HG03442 (cell line): ENCODE results near the gene LLGL2.
"Not testable (repeated sequence)": the region's sequence is repeated elsewhere in the genome, so short reads cannot be mapped to it uniquely, and the experiment has no call there.

Source experiments
- ATAC-seq: cut with Tn5 transposase; IDR thresholded peaks from one replicate; pipeline ENCODE4 v1.9.1; 2021; ENCODE audit warnings: mild to moderate bottlenecking, moderate library complexity; ENCODE audit not compliant: unreplicated experiment

The LLGL2 gene

DNA sequence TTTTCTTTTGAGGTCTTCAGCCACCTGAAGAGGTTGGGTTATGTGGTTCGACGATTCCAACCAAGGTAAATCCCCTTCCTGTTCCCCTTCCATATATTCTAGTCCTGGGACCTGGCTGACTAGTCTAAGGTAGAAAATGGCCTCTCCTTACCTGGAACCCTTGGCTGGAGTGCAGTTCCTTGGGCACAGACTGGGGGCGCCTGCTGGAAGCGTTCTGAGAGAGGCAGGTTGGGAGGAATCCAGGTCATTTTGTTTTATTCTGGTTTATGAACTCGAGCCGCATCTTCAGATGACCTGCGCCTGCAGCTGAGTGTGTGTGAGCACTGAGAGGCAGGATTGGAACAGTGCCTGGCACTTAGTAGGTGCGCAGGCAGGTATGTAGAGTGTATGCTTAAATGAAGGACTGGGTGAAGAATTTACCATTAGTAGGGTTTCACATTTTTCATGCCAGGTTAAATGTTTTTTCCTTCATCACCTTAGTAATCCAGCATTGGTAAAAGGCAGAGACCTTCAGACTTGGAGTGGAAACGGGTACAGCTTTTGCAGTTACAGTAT, 6.4 kb upstream of the LLGL2 start:
- no peak for ATAC-seq

DNA sequence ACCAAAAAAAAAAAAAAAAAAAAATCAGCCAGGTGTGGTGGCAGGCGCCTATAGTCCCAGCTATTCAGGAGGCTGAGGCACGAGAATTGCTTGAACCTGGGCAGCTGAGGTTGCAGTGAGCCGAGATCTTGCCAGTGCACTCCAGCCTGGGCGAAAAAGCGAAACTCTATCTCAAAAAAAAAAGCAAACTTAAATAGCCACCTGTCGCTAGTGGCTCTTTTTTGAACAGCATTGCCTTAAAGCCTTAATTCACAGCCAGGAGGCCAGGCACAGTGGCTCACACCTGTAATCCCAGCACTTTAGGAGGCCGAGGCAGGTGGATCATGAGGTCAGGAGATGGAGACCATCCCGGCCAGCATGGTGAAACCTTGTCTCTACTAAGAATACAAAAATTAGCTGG, 5.1 kb upstream of the LLGL2 start:
- not testable (repeated sequence) for ATAC-seq

DNA sequence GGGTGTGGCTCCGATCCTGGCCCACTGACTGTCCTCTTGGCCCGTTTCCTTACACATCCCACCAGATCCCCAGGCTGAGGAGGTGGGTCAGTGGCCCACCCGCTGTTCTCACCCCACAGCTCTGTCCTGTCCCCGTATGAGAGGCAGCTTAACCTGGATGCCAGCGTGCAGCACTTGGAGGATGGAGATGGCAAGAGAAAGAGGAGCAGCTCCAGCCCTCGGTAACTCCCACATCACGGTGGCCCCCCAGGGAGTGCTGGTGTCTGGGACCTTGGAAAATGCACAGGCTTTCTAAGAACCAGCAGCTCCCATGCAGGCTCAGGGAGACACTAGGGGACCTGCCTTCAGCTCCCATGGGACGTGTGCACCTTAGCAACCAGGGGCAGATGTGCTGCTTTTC, 4.2 kb upstream of the LLGL2 start:
- ATAC-seq: no peak

DNA sequence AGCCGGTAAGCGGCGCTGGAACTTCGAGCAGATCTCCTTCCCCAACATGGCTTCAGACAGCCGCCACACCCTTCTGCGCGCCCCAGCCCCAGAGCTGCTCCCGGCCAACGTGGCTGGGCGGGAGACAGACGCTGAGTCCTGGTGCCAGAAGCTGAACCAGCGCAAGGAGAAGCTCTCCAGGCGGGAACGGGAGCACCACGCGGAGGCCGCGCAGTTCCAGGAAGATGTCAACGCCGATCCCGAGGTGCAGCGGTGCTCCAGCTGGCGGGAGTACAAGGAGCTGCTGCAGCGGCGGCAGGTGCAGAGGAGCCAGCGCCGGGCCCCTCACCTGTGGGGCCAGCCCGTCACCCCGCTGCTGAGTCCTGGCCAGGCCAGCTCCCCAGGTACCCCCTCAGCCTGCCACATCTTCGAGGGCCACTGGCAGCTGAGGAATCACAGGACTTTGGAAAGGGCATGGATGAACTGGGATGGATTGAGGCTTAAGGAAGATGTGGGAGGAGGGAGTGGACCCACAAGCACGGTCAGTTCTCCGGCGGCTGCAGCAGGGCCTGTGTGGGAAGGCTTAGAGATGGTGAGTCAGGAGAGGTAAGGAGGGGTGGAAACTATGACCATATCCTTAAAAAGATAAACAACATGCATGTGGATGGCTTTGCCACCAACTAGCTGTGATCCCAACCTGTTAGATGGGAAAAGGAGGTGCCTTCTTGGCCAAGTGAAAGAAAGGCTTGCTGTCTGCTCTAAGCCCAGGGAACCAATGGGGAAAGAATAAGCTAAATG, 3.4 kb upstream of the LLGL2 start:
- no peak for ATAC-seq

DNA sequence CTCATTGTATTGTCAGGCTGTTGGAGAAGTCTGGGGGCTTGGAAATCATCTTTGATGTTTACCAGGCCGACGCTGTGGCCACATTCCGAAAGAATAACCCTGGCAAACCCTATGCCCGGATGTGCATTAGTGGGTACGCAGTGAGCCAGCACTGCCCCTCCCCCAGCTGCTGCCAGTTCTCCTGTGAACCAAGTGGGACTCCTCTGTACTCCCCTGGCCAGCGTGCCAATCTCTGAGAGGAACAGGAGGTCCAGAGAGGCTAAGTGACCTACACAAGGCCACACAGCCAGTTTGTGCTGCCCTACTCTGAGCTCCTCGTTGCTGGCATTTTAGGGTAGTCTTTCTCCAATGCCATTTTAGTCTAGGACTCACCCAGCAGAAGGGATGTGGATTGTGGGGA, 1.9 kb upstream of the LLGL2 start:
- no peak for ATAC-seq

DNA sequence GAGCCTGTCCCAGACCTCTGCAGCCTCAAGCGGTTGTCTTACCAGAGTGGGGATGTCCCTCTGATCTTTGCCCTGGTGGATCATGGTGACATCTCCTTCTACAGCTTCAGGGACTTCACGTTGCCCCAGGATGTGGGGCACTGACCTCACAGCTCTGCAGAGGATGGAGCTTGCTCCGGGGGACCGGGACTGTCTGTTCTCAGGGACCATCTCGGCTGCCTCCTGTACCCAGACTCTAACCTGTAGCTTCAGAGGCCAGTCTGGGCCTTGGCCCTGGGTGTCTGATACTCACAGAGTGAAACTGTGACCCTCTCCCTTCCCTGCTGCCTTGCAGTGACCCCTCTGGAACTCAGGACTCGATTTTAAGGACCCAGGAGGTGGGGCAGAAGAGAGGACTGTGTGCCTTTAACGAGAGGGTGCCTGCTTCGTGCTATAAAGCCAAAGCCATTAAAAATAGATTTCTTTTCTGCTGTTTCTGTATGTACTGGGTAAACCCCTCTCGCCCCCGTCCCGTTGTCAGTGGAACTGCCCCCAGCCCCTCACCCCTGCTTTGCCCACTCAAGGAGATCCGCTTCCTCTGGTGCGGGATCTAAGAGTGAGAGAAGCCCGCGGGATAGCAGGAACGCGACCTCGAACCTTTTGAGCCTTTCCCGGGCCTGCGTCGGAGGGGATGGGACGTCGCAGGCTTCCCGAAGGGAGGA, 1.1 kb upstream of the LLGL2 start:
- ATAC-seq: no peak

DNA sequence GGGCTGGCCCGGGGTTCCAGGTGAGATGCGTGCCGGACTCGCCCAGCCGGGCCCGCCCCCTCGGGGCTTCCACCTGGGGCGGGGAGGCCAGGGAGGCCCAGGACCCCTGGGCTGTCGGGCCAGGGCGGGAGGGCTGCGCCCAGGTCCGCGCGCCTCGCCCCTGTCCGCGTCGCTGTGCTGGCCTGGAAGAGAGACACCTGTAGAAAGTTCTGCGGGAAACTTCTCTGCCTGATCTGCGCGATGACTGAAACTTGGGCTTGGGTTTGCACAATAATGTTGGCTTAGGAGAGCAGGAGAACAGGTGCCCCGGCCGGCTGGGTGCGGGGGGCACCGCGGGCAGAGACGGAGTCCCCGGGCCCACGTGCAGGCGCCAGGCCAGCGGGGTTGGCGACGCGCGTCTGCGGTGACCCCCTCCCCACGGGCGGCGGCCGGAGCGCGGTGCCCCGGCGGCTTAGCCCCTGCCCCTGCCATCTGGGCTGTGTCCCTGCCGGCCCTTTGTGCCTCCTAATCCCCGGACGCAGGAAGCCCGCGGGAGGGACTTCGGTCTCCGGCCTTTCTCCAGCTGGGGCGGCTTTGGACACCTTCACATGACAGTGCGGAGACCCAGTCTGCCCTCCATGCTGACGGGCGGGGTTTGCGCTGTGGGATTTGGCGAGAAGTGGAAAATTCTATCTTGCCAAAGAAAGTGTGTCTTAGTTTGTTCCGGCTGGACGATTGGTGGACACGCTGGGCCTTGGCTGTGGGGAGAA, 483 bp downstream of the LLGL2 start:
- no peak for ATAC-seq

DNA sequence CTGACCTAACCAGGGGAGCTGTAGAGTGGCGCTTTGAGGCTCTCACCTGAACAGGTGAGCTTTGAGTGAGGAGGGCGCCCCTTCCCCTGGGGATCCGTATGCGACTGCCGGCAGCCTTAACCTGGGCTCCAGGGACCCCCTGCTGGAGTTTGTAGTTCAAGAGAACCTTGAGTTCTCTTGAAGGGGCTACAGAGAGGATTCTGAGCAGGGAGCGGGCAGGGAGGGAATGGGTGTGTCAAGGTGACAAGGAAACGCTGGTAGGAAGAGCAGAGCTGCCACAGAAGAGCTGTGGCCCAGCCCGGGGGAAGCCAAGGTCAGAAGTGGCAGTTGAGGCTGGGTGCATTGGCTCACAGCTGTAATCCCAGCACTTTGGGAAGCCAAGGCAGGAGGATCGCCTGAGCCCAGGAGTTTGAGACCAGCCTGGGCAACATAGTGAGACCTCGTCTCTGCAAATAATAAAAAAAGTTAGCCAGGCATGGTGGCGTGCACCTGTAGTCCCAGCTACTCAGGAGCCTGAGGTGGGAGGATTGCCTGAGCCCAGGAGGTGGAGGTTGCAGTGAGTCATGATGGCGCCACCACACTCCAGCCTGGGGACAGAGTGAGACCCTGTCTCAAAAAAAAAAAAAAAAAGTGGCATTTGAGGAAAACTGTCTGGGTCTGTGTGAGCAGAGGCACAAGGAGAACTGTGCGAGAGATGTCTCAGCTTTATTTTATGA, 1.2 kb downstream of the LLGL2 start:
- no peak for ATAC-seq

DNA sequence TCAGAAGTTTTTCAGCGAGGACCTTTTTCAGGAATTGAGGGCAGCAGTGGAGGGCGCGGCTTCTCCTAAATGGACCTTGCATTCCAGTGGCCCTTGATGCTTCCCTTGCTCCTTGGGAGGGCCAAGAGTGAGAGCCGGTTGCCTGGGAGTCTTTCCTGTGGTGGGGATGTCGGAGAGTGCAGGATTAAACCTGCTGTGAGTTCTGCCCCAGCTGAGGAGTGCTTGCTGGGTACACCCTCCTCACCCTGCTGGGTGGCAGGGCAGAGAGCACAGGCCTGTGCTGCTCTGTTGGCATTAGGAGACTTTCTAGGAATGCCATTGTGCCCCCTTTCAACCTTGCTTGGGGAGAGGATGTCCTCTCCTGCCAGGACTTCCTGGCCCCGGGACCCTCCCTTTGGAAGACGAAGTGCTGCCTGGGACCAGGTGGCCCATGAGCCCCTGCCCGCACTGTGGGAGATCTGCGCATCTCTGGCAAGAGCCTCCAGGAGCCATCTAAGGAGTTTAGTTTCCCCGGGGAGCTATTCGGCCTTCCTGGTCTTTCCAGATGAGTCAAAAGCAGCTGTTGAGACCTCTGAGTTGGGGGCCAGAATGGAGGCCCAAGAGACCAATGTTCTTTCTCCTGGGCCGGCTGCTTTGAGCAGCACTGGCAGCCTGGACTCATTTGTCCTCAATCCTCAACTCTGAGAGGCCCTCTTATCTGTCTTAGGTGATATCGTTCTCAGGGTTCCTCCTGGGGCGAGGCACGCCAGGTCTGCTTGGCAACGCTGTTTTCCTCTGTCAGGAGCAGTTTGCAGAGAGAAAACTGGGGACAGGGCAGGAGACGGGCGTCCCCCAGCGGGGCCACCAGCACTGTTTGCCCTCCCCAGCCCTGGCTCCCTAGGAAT, 5.6 kb downstream of the LLGL2 start:
- ATAC-seq: no peak

DNA sequence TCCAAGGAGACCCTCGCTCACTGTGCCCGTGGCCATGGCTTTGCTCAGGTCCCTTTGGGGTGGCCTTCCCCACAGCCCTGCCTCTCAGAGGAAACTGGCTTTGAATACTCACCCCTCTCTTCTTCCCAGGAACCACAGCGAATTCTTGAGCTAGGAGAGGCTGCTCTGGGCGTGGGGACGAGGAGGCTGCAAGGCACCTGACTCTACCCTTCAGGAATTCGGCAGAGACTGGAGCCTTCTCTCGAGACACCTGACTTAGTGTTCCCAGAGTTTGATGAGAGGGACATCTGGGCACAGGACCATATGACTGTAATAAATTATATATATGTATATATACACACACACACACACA, 6.2 kb downstream of the LLGL2 start:
- ATAC-seq: no peak

DNA sequence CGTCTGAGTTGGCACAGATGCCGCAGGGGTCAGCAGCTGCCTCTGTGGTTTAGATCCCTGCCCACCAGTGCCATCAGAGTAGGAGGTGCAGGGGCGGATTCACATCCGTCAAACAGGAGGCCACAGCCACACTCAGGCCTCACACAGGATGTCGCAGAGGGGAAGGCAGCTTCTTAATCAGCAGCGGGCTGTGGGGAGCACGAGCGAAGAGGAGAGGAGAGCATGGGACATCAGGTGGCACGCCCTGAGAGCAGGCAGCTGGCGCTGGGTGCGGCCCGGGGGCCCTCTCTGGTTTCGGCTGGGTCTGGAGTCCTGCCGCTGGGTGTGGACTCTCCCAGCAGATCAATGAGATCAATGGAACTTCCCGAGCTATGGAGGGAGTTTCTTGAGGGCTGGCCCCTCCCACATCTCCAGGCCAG, 9.6 kb downstream of the LLGL2 start:
- no peak for ATAC-seq

DNA sequence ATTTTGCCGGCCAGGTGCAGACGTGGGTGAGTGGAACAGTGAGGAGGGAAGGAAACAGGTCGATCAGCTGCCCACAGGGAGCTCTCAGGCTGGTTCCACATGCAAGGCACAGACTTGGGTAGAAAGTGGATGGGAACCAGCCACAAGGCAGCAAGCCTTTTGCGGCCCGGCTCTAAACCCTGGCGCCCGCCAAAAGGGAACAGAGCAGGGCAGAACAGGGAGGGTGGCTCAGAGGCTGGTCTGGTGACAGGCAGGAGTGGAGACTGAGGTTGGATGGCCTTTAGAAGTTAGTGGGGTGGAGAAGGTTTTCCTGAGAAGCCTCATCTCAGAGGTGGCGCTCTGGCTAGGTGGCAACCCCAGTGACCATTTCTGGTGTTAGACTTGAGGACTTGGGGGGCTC, 10.4 kb downstream of the LLGL2 start:
- no peak for ATAC-seq

DNA sequence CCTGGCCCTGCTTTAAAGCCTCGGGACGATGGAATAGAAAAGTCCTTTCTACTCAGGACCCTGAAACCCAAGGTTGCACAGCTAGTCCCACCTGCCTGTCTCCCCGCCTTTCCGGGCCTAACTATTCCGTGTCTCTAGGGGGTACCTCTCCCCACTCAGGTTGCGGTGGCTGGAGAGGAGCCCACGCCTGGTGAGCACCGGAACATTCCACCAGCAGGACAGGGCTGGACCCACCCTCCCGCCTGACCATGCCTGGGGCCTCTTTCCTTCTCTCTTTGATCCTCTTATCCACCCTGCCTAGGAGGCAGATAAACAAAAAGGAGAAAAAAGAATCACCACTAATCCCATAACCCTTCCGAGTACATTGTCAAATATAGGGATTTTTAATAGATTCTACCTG, 10.9 kb downstream of the LLGL2 start:
- ATAC-seq: no peak

DNA sequence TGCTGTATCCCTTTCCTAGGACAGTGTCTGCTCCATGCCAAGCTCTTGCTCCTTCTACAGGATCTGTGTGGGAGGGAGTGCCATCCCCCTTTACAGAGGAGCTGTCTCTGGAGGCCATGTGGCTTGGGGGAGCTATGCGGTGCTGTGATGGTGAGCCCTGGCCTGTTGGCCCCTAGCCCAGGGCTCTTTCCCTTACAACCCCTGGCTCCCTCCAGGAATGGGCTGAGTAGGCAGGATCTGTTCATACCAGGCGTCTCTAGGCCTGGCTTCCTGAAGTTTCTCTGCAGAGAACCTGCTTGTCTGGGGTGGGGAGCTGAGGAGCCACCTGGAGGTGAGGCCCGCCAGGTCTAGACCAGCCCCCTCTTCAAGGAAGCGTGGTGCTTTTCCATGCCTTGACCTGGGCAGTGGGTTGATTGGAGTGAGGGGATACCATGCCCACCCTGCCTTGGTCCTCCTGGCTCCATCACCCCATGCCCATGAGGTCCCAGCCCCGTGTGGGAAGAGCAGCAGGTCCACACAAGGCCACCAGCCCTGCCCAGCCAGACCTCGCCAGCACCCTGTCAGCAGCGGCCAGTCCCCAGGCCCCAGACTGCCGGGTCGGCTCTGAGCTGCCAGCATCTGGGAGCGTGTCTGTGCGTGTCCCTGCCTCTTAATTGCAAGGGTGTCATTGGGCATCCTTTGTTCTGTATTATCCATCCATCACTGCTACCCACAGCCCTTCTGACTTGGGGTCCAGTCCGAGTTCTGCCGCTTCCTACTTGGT, 14.7 kb downstream of the LLGL2 start:
- no peak for ATAC-seq

DNA sequence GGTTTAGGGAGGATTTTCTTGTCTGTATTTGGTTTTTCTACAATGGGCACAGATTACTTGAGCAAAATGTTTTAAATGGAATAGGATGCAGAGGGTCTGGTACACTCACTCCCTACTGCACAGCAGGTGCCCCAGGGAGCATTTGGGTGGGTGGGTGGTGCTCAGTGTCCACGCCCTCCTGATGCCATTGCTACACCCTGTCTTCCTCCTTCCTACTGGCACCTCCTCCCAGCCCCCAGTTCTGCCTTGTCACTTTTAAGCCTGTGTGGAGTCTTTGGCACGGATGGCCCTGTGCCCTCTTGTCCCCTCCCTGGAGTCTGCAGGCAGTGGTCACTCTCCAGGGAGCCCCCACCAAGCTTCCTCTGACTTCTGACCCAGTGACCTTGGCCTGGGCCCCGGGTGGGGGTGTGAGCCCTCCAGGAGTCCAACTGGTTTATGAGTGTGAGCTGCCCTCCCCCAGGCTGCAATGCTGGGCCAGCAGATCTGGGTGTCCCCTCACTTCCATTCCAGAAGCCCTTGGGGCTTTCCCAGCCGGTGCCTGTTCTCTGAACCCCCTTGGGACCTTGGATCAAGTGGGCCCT, 15.5 kb downstream of the LLGL2 start:
- no peak for ATAC-seq

DNA sequence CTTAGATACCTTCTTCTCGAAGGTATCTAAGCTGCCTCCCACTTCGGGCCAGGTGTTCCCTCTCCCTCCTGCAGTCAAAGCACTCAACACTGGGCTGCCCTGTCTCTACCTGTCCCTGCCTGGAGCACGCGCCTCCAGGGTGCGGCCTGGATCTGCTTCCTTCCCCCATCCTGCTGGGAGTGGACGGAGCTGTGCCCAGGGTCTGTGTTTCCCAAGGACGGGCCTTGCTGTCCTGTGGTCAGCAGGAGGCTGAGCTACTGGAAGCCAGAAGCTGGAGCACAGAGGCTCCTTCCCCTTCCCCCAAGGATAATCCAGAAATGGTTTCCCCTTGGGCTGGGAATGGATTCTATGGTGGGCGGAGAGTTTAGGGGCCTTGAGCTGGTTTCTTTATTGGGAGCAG, 16.7 kb downstream of the LLGL2 start:
- no peak for ATAC-seq

DNA sequence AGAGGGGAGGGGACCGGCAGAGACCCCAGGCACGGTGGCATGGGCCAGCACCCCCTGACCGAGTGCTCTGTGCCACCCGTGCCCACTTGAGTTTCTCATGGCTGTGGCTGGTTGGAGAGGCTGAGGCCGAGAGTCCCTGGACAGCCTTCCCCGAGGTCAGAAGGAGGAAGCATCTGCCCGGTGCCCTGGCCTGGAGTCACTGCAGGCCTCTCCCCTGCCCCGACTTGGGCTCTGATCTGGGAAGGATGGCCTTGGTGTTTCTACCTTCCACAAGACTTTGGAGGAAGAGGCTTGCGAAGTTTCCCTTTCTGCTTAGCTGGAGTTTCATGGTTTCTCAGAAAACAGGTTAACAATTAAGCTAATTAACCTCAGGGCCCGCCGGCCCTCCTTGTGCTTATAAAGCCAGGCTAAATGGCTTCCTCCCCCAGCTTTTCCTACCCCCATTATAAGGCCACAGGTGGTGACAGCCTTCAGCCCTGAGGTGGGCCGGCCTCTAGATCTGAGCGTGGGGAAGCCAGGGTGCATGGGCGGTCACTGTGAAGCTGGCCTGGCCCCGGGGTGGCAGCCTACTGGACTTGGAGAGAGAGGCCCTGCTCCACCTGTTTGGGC, 17.3 kb downstream of the LLGL2 start:
- no peak for ATAC-seq

DNA sequence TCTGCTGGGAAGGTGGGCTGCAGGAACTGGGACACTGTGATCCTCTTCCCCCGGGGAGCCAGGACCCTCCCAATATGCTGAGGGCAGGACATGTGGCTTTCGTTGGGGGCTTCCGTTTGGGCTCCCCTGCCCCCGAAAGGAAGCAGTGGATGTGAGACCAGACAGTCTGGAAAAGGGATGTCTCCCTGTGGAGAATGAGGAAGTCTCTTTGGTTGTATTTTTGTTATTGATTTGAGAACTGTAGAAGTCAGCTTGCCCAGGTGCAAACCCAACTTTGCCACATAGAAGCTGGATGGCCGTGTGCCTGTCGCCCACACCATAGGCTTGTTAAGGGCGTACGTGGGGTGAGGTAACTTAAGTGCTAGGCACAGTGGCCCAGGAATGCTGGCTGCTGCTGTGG, 18.8 kb downstream of the LLGL2 start:
- no peak for ATAC-seq

DNA sequence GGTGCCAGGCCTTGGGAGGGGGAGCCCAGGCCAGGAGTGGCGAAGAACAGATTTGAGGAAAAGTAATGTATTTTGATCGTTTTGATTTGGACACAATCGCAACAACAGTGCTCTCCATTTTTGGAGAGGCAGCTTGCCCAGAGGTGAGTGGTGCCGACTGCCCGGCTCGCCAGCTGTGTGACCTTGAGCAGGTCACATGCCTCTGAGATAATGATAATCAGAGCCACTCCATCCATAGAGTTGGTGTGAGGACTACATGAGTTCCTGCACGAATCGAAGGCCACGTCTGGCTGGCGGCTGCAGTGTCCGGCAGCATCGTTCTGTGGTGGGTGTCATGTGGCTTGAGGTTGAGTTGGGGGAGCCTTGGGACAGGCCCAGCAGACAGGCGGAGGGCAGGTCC, 20.7 kb downstream of the LLGL2 start:
- no peak for ATAC-seq
